ENCODE results near the gene GLIS1. TPM values are rescaled to one million over a fixed set of nuclear protein-coding genes. Genes with fewer than 3 reads are reported as not detected.

Gene GLIS1
- total and polyA plus RNA-seq, 2 donors (not counting 3 experiments of a cell fraction or from before 2014, with no cell fraction given), result not detected

DNA sequence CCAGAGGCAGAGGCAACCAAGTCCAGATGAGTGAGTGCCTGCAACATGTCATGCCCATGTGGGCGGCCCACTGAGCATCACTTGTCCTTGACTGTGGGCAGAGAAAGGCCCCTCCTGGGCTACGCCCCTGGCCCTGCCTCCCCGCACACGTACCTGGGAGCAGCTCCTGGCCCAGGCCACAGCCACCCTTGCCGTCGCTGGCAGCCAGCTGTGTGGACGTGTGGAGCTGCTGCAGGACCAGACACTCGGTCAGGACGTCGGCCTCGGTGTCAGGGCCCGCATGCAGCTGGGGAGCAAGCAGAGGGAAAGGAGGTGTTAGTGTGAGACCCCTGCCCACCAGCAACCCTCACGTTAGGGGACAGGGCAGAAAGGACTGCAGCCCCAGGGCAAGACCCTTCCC is 218.5 kb downstream of the GLIS1 start:
- no peak overlapping the region for H3K4me2 ChIP-seq (ENCODE audit: insufficient read depth, low read length)
- H4K20me1 ChIP-seq (replicated peaks; ENCODE audit: control insufficient read depth, extremely low read depth, insufficient read depth, low read length), result no peaks in the 10 kb centered on the region
- dilution Hi-C loops (cut with MboI; ENCODE audit: extremely low pct_ligation_motif_present, low sequenced_read_pairs) (no loop called here), intact Hi-C loops (cut with micrococcal nuclease) (no loop called here)
- POLR2A ChIA-PET, result no interaction called here
- BruUV-seq (replicated peaks), result no TSS peak
- H3K79me2 ChIP-seq (ENCODE audit: control insufficient read depth, insufficient read depth, low read length), result no peaks in the 10 kb centered on the region
- H3K4me1 ChIP-seq (ENCODE audit: control insufficient read depth, extremely low read depth, insufficient read depth, low read length), result no peaks in the 10 kb centered on the region
- H3K27me3 ChIP-seq (ENCODE audit: control insufficient read depth in 2 of 2, insufficient read depth in 2 of 2, low read length in 2 of 2), result no peaks in the 10 kb centered on the region
- H2AFZ ChIP-seq (ENCODE audit: low read depth, low read length), result no peak overlapping the region
- no peaks in the 10 kb centered on the region for H3K9me1 ChIP-seq (replicated peaks; ENCODE audit: control insufficient read depth, extremely low read depth, insufficient read depth, low read length)
- CTCF ChIA-PET, result interaction anchor here (1.4 kb wide), 1 partner anchor 35 kb away, joined by 4 read pairs; no protein-coding TSS in a partner anchor
- no peak for TF ChIP-seq EZH2 (IDR thresholded peaks at IDR 0.05; ENCODE audit: borderline replicate concordance, low read depth, low read length, severe bottlenecking)
- no peak for TF ChIP-seq POLR2AphosphoS5 (IDR thresholded peaks at IDR 0.05; ENCODE audit: insufficient read depth, low read depth, low read length)
- TF ChIP-seq FOS (IDR thresholded peaks at IDR 0.05; ENCODE audit: borderline replicate concordance, insufficient read depth, low read length), result no peak
- TF ChIP-seq MYC (IDR thresholded peaks at IDR 0.05; ENCODE audit: low read depth, low read length), result no peak
- no peak for TF ChIP-seq JUN (IDR thresholded peaks at IDR 0.05; ENCODE audit: borderline replicate concordance, insufficient read depth, insufficient read length, low read depth)
- H3K9me3 ChIP-seq (replicated peaks; ENCODE audit: control insufficient read depth, insufficient read depth, low read length), result no peaks in the 10 kb centered on the region
- no peak for DNase-seq (ENCODE audit: low read depth, low spot score)
- FAIRE-seq, result no peak
- no peaks in the 10 kb centered on the region for H3K36me3 ChIP-seq (ENCODE audit: control insufficient read depth in 2 of 2, extremely low read depth in 1 of 2, insufficient read depth in 2 of 2, low read length in 2 of 2)
- H3K4me3 ChIP-seq (replicated peaks in 1 of 3; ENCODE audit: insufficient read depth in 1 of 3, low read depth in 1 of 3, low read length in 3 of 3), result no peak overlapping the region
- no peak overlapping the region for H3K9ac ChIP-seq (replicated peaks; ENCODE audit: extremely low read depth, insufficient read depth, low read length)
- no peak overlapping the region for H3K27ac ChIP-seq (ENCODE audit: insufficient read depth, low read depth, low read length)

DNA sequence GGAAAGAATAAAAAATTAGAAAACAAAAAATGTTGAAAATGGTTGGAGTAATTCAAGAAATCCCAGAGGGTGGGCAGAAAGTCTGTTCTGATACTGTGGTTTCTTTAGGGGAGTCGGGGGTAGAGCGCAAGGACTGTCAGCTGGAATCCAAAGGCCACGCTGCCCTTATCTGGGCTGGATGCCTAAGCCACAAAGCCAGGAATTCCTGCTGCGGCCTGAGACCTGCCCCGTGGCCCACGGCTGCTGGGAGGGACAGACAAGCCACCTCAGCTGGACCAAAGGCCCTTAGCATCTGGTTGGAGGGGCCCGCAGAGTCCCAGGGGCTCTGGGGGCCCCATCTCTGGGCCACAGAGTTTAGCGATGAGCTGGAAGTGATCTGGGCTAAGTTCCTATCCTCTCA is 219.5 kb downstream of the GLIS1 start:
- CTCF ChIA-PET, result interaction anchor here (1.4 kb wide), 1 partner anchor 34 kb away, joined by 4 read pairs; no protein-coding TSS in a partner anchor
- Histone ChIP-seq H3K9me1 (replicated peaks; ENCODE audit: control insufficient read depth, extremely low read depth, insufficient read depth, low read length) (no peaks in the 10 kb centered on the region), H3K9me3 (replicated peaks; ENCODE audit: control insufficient read depth, insufficient read depth, low read length) (no peaks in the 10 kb centered on the region), H2AFZ (ENCODE audit: low read depth, low read length) (no peak overlapping the region), H3K27ac (ENCODE audit: insufficient read depth, low read depth, low read length) (no peak overlapping the region), H3K9ac (replicated peaks; ENCODE audit: extremely low read depth, insufficient read depth, low read length) (no peak overlapping the region), H3K4me3 (replicated peaks in 1 of 3; ENCODE audit: insufficient read depth in 1 of 3, low read depth in 1 of 3, low read length in 3 of 3) (no peak overlapping the region), H3K4me2 (ENCODE audit: insufficient read depth, low read length) (no peak overlapping the region), H3K79me2 (ENCODE audit: control insufficient read depth, insufficient read depth, low read length) (no peaks in the 10 kb centered on the region), H3K36me3 (ENCODE audit: control insufficient read depth in 2 of 2, extremely low read depth in 1 of 2, insufficient read depth in 2 of 2, low read length in 2 of 2) (no peaks in the 10 kb centered on the region), H3K27me3 (ENCODE audit: control insufficient read depth in 2 of 2, insufficient read depth in 2 of 2, low read length in 2 of 2) (no peaks in the 10 kb centered on the region), H4K20me1 (replicated peaks; ENCODE audit: control insufficient read depth, extremely low read depth, insufficient read depth, low read length) (no peaks in the 10 kb centered on the region), H3K4me1 (ENCODE audit: control insufficient read depth, extremely low read depth, insufficient read depth, low read length) (no peaks in the 10 kb centered on the region)
- TF ChIP-seq JUN (IDR thresholded peaks at IDR 0.05; ENCODE audit: borderline replicate concordance, insufficient read depth, insufficient read length, low read depth) (no peak), MYC (IDR thresholded peaks at IDR 0.05; ENCODE audit: low read depth, low read length) (no peak), EZH2 (IDR thresholded peaks at IDR 0.05; ENCODE audit: borderline replicate concordance, low read depth, low read length, severe bottlenecking) (no peak), POLR2AphosphoS5 (IDR thresholded peaks at IDR 0.05; ENCODE audit: insufficient read depth, low read depth, low read length) (no peak), GATA2 (IDR thresholded peaks at IDR 0.05; ENCODE audit: insufficient read depth, insufficient read length, low read depth, low read length) (no peak), FOS (IDR thresholded peaks at IDR 0.05; ENCODE audit: borderline replicate concordance, insufficient read depth, low read length) (no peak), POLR2A (IDR thresholded peaks at IDR 0.05; ENCODE audit: low read depth, low read length) (no peak)
- TF ChIP-seq, protein P1, sequence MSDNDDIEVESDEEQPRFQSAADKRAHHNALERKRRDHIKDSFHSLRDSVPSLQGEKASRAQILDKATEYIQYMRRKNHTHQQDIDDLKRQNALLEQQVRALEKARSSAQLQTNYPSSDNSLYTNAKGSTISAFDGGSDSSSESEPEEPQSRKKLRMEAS (IDR thresholded peaks at IDR 0.05; ENCODE audit: insufficient read depth, insufficient read length), result no peak
- TF ChIP-seq, protein P2, sequence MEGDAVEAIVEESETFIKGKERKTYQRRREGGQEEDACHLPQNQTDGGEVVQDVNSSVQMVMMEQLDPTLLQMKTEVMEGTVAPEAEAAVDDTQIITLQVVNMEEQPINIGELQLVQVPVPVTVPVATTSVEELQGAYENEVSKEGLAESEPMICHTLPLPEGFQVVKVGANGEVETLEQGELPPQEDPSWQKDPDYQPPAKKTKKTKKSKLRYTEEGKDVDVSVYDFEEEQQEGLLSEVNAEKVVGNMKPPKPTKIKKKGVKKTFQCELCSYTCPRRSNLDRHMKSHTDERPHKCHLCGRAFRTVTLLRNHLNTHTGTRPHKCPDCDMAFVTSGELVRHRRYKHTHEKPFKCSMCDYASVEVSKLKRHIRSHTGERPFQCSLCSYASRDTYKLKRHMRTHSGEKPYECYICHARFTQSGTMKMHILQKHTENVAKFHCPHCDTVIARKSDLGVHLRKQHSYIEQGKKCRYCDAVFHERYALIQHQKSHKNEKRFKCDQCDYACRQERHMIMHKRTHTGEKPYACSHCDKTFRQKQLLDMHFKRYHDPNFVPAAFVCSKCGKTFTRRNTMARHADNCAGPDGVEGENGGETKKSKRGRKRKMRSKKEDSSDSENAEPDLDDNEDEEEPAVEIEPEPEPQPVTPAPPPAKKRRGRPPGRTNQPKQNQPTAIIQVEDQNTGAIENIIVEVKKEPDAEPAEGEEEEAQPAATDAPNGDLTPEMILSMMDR (IDR thresholded peaks at IDR 0.05; ENCODE audit: extremely low read depth in 1 of 2, insufficient read depth in 1 of 2, low read depth in 1 of 2, low read length in 2 of 2), result no peak
- dilution Hi-C loops (cut with MboI; ENCODE audit: extremely low pct_ligation_motif_present, low sequenced_read_pairs), result no loop called here
- FAIRE-seq (no peak), DNase-seq (ENCODE audit: low read depth, low spot score) (no peak)
- BruUV-seq (replicated peaks), result no TSS peak
- intact Hi-C loops (cut with micrococcal nuclease), result no loop called here
- POLR2A ChIA-PET, result no interaction called here
